K562 (cell line): ENCODE results near the gene COX14. TPM values are rescaled to one million over a fixed set of nuclear protein-coding genes. Genes with fewer than 3 reads are reported as not detected.

Experiments used
- CBX8 ChIP-seq: fragments of 200-600 bp; sonication (generic); IDR thresholded peaks from 2 replicates; pipeline ENCODE4 v1.6.1; 2012; ENCODE audit warnings: borderline replicate concordance, mixed run types, low read depth, mild to moderate bottlenecking, moderate library complexity, mixed read lengths, low read length, control low read depth, inconsistent platforms; ENCODE audit not compliant: poor library complexity, severe bottlenecking; ENCODE audit errors: extremely low read depth
- ELF2 ChIP-seq: fragments of 250-450 bp; sonication (Bioruptor Pico); IDR thresholded peaks from 2 replicates; pipeline ENCODE4 v1.5.0; 2021; ENCODE audit warnings: mild to moderate bottlenecking
- EP400 ChIP-seq: fragments of 450-650 bp; IDR thresholded peaks from 2 replicates; pipeline ENCODE4 v1.6.1; 2017; ENCODE audit warnings: antibody characterized with exemption, mild to moderate bottlenecking, moderate library complexity
- GTF2B ChIP-seq: IDR thresholded peaks from 2 replicates; pipeline ENCODE4 v1.6.1; 2011; ENCODE audit not compliant: insufficient read length; ENCODE audit errors: extremely low read depth
- HDAC1 ChIP-seq, 2 experiments: fragments of 450-650 bp; IDR thresholded peaks; 2 replicates each; pipeline ENCODE4 v1.6.1; 2016 to 2017; ENCODE audit warnings: inconsistent platforms in 1 of 2, mild to moderate bottlenecking in 1 of 2, moderate library complexity in 1 of 2
- HNRNPK ChIP-seq: fragments of 200-400 bp; formaldehyde crosslinking; IDR thresholded peaks from one replicate; pipeline ENCODE4 v1.6.1; 2018; ENCODE audit warnings: mild to moderate bottlenecking, low read depth, low read length; ENCODE audit not compliant: poor library complexity, severe bottlenecking
- ILF3 ChIP-seq: fragments of 450-650 bp; IDR thresholded peaks from 2 replicates; pipeline ENCODE4 v1.6.1; 2018; ENCODE audit warnings: antibody characterized with exemption, mild to moderate bottlenecking, moderate library complexity, borderline replicate concordance
- MCM2 ChIP-seq: fragments of 450-650 bp; IDR thresholded peaks from 2 replicates; pipeline ENCODE4 v1.6.1; 2017; ENCODE audit warnings: low read depth, mild to moderate bottlenecking
- POU5F1 ChIP-seq: fragments of 150-350 bp; IDR thresholded peaks from 2 replicates; pipeline ENCODE4 v1.6.1; 2014; ENCODE audit warnings: borderline replicate concordance, low read length, low read depth, mild to moderate bottlenecking; ENCODE audit not compliant: partially characterized antibody
- SETDB1 ChIP-seq: IDR thresholded peaks from one replicate; pipeline ENCODE4 v1.6.1; 2012; ENCODE audit warnings: low read length, control low read depth, inconsistent platforms
- SIRT6 ChIP-seq: IDR thresholded peaks from one replicate; pipeline ENCODE4 v1.6.1; 2012; ENCODE audit warnings: low read depth, mild to moderate bottlenecking, control low read depth, inconsistent platforms, low read length, moderate library complexity
- TAL1 ChIP-seq: fragments of 450-650 bp; IDR thresholded peaks from 2 replicates; pipeline ENCODE4 v1.6.1; 2016; ENCODE audit warnings: mild to moderate bottlenecking
- TSC22D4 ChIP-seq: fragments of 450-650 bp; IDR thresholded peaks from 2 replicates; pipeline ENCODE4 v1.6.1; 2016; ENCODE audit warnings: missing genetic modification characterization, missing biosample characterization, control low read depth
- ZBTB17 ChIP-seq: fragments of 450-650 bp; formaldehyde crosslinking; IDR thresholded peaks from 2 replicates; pipeline ENCODE4 v1.4.0; 2020; ENCODE audit warnings: mild to moderate bottlenecking
- ZNF407 ChIP-seq: fragments of 450-650 bp; IDR thresholded peaks from 2 replicates; pipeline ENCODE4 v1.6.1; 2016; ENCODE audit warnings: low read depth
- ZNF445 ChIP-seq: fragments of 250-450 bp; sonication (Bioruptor Pico); IDR thresholded peaks from 2 replicates; pipeline ENCODE4 v1.4.0; 2020; ENCODE audit warnings: low read depth, mild to moderate bottlenecking, moderate library complexity
- ZNF717 ChIP-seq: fragments of 250-450 bp; sonication (Bioruptor Pico); IDR thresholded peaks from 2 replicates; pipeline ENCODE4 v1.5.0; 2021
- ZNF79 ChIP-seq: fragments of 250-450 bp; sonication (Bioruptor Pico); IDR thresholded peaks from 2 replicates; pipeline ENCODE4 v1.4.0; 2020; ENCODE audit warnings: low read depth, mild to moderate bottlenecking, moderate library complexity
- polyA plus RNA-seq, 8 experiments: library from polyadenylated mRNA; depleted of rRNA in 4 of 8; stranded (reverse) in 5 of 8; unstranded in 3 of 8; fragments of >200 nt; fragmentation: Nextera tagmentation in 2 of 8; fragmentation: Illumina TruSeq in 1 of 8; extraction: Ambion mirVana in 2 of 8; extraction: Trizol in 1 of 8; gene quantifications; 2 replicates each; pipeline versions ENCODE4 v1.2.1 to v1.2.3, GENCODE V29; 2011 to 2014; ENCODE audit warnings: inconsistent platforms in 1 of 8, missing spikeins in 1 of 8
- total RNA-seq, 7 experiments: library from RNA; depleted of rRNA in 6 of 7; stranded (reverse); fragments of >200 nt in 6 of 7; fragmentation: Illumina TruSeq in 2 of 7; extraction: Trizol in 2 of 7; gene quantifications; 2 replicates each; pipeline versions ENCODE4 v1.2.1 to v1.2.3, GENCODE V29; 2011 to 2021; ENCODE audit warnings: low replicate concordance in 1 of 7

Gene COX14
- total and polyA plus RNA-seq, 9 of the 15 experiments (the other 6 are each of a cell fraction or from before 2014, with no cell fraction given) = 44.4 to 269 (median 53.4) TPM

- TF ChIP-seq ZNF445 (CRISPR knock-in tag) = no peak
- peak in 1 of 2 experiments; percentile 97; a peak in 2 of 4 replicates for TF ChIP-seq HDAC1 (IDR thresholded peaks at IDR 0.05)
- no peak for TF ChIP-seq HNRNPK
- TF ChIP-seq SIRT6 = no peak
- TF ChIP-seq POU5F1 = peak; percentile 37
- no peak for TF ChIP-seq TSC22D4 (tag)
- TF ChIP-seq EP400 = peak; percentile 78
- no peak for TF ChIP-seq ZNF79 (CRISPR knock-in tag)
- no peak for TF ChIP-seq GTF2B
- TF ChIP-seq ELF2 (CRISPR knock-in tag) = peak; percentile 79
- no peak for TF ChIP-seq TAL1
- TF ChIP-seq CBX8 = no peak
- no peak for TF ChIP-seq ILF3
- peak; percentile 48 for TF ChIP-seq SETDB1
- no peak for TF ChIP-seq MCM2
- TF ChIP-seq ZNF717 (CRISPR knock-in tag) = no peak
- peak; percentile 31; the same call in 1 of the 2 replicates for TF ChIP-seq ZBTB17 (CRISPR knock-in tag)
- TF ChIP-seq ZNF407 = no peak
These were observed at the start of gene COX14 (continued) for GRCh38 chr12:50111693-50112455.
